Measurements from ENCODE around the gene MSI2.
A peak's percentile ranks its signal among the peaks of the same experiment; 100 is the strongest.

MSI2 gene

GRCh38 chr17:57675427-57676387, 419.4 kb downstream of the MSI2 start:
- DNase-seq, result no peak

- DNase-seq, result no peak
Observed at GRCh38 chr17:57676543-57676942, 420.2 kb downstream of the MSI2 start.

- DNase-seq, result no peak
Observed at GRCh38 chr17:57677301-57677700, 421.0 kb downstream of the MSI2 start.

- DNase-seq, result no peak
Observed at GRCh38 chr17:57677858-57678257, 421.5 kb downstream of the MSI2 start.

- DNase-seq, result no peak
Observed at GRCh38 chr17:57678393-57678792, 422.1 kb downstream of the MSI2 start.

GRCh38 chr17:57679356-57679755, 423.0 kb downstream of the MSI2 start:
- no peak for DNase-seq

GRCh38 chr17:57679906-57680695, 423.8 kb downstream of the MSI2 start:
- DNase-seq, result no peak

- DNase-seq, result no peak
Observed at GRCh38 chr17:57682701-57683100, 426.4 kb downstream of the MSI2 start.

GRCh38 chr17:57684711-57685498, 428.6 kb downstream of the MSI2 start:
- no peak for DNase-seq

GRCh38 chr17:57685499-57686132, 429.3 kb downstream of the MSI2 start:
- DNase-seq, result no peak

GRCh38 chr17:57687642-57688041, 431.3 kb downstream of the MSI2 start:
- no peak for DNase-seq

GRCh38 chr17:57689254-57689653, 432.9 kb downstream of the MSI2 start:
- DNase-seq, result no peak

- DNase-seq, result no peak
Observed at GRCh38 chr17:57691939-57692338, 435.6 kb downstream of the MSI2 start.

GRCh38 chr17:57692770-57693169, 436.4 kb downstream of the MSI2 start:
- DNase-seq, result no peak

GRCh38 chr17:57694051-57694450, 437.7 kb downstream of the MSI2 start:
- DNase-seq, result no peak

GRCh38 chr17:57696050-57696449, 439.7 kb downstream of the MSI2 start:
- DNase-seq, result no peak

- no peak for DNase-seq
Observed at GRCh38 chr17:57697197-57697596, 440.9 kb downstream of the MSI2 start.

GRCh38 chr17:57697891-57698711, 441.8 kb downstream of the MSI2 start:
- peak; percentile 19 for DNase-seq

GRCh38 chr17:57699751-57700219, 443.5 kb downstream of the MSI2 start:
- no peak for DNase-seq

GRCh38 chr17:57701124-57701523, 444.8 kb downstream of the MSI2 start:
- DNase-seq, result no peak

GRCh38 chr17:57703273-57703672, 446.9 kb downstream of the MSI2 start:
- DNase-seq, result no peak

Data from inflammatory macrophage (primary cell).